Central memory CD4-positive, alpha-beta T cell (primary cell): ENCODE results near the gene ZNF672.
A peak's percentile ranks its signal among the peaks of the same experiment; 100 is the strongest.
"Not testable (repeated sequence)": the region's sequence is repeated elsewhere in the genome, so short reads cannot be mapped to it uniquely, and the experiment has no call there.

Source experiments
- DNase-seq: peaks from one replicate; pipeline ENCODE4 v3.0.0; 2022

Gene ZNF672

DNA sequence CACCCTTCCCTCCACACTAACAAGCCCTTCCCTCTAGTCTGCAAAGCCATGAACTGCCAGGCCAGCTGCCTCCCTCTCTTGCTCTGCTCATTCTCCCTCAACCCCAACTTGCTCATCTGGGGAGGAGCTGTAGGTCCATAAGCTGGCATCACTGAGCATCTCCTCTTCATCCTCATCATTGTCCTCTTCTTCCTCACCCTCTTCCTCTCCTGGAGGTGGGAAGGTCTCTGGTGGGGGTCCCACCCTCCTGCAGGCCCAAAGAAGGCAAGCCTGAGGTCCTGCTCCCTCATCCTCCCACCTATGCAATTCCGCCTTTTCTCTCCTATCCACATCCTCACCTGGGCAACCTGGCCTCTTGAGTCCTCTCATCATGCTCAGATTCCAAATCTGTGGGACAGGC, 18.2 kb downstream of the ZNF672 start:
- no peak for DNase-seq

DNA sequence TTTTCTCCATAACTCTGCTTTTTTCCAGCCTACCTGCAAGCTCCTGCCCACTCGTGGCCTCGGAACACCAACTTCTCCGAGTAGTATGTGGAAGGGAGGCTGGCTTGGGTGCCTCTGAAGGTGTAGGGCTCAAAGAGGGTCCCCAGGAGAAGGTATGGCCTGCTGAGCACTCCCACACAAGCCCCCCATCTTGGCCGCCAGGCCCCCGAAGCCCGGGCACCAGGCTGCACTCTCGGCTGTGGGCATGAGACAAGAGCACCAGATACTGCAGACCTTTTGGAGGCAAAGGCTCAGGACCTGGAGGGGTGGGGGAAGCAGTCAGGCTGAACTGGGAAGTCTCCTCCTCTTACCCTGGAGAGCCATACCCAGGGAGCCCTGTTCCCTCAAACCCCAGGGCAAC, 19.2 kb downstream of the ZNF672 start:
- DNase-seq, result no peak

DNA sequence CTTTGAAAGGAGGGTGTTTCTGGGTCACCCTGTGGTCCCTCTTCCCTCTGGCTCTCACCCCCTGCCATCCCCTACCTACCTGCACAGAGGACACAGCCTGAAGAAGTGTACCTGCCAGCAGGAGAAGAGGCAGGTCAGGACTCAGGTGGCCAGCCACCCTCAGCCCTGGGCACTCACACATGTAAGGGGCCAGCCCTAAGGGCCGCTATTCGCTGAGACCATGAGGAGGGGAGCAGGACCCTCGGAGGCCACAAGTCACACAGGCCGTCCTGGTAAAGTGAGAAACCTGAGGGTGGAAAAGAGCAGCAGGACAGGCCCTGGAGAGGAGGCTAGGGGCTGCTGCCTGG, 19.7 kb downstream of the ZNF672 start:
- DNase-seq, result no peak

DNA sequence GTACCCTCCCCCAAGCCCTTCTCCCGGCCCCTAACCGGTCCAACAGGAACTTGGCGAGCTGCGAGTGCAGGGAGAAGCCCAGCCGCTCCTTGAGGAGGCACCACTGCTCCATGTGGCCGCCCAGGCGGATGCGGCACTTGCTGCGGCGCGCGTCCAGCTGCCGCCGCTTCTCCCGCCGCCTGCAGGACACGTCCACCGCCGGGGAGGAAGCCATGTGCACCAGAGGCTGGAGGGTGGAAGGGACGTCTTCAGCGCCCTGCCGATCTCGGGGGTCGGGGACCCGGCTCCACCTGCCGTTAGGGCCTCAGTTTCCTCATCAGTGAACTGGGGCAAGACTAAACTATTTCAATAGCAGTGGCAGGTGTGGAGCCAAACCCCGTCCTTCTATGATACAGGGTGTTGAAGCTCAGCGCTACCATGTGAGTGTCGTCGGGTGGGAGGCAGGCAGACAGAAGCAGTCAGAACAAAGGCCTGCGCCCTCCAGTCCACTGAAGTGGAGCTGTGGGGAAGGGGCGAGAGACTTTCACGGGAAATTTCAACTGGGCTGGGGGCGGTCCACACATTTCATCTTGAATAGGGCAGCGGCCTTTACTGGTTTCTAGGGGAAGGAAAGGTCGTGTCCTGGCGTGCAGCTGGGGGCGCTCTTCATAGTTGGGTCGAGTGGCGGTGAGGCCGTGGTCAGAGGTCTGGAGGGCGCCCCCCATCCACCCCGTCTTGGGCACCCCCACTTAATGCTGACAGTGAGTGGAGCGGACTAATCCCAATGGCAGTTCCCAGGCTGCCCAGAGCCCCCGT, 20.3 kb downstream of the ZNF672 start:
- DNase-seq, result no peak

DNA sequence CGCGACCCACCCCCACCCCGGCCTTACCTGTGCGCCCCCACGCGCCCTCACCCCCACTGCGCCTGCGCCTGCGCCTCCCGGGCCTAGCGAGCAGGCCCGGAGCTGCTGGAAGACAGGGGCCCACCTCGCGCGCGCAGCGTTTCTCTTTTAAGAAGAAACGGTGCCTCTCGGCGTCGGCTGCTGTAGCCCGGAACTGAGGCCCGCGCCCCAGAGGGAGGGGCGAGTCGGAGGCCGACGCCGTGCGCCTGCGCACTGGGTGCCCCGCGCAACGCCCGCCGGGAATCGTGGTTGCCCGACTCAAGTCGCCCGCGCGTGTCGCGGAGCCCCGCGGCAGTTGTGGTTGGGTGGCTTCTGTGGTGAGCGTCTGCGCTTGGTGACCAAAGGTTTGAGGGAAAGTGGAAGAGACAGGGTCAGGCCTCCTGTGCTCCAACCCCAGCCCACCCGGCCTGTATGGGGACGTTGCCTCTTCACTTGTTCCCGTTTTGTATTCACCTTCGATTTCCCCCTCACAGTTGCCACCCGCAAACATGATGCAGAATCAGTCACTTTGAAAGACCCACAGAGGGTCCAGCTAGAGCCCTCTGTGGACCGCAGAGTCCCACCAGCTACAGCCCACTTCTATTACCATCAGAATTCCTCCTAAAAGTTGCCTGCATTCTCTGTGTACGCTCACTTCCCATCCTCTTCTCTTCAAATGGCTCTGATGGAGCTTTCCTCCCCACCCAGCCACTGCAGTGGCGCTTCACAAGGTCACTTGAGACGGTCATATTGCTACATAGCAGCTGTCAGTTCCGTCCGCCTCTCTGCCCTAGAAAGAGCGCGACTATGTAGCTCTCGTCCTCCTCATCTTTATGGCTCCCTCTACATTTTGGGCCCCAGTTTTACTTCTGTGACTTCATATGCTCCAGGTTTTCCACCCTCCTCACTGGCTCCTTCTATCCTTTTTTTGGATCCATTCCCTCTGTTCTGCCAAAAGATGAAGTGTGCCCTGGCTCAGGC, 21.2 kb downstream of the ZNF672 start, which contains the start of gene ZNF692:
TSS of gene ZNF692 (minus strand) at position 195 of the 999 bp plus-strand sequence. CDS start 776 bp downstream, outside the sequence.
- DNase-seq, result peak; percentile 98

DNA sequence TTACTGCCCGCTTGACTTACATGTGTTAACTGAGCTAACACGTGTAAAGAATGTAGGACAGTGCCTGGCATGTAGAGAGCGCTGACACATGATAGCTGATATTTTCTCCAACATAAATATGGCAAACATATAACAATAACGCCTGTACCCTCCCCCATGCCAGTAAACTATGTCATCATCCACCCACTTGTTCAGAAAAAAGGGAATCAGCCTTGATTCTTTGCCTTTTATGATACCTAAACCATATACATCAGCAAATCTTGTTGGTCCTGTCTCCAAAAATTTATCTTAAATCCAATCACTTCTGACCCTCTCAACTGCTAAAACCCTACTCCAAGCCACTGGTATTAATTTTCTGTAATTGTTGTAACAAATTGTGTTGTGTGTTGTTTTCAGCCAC, 22.0 kb downstream of the ZNF672 start:
- no peak for DNase-seq

DNA sequence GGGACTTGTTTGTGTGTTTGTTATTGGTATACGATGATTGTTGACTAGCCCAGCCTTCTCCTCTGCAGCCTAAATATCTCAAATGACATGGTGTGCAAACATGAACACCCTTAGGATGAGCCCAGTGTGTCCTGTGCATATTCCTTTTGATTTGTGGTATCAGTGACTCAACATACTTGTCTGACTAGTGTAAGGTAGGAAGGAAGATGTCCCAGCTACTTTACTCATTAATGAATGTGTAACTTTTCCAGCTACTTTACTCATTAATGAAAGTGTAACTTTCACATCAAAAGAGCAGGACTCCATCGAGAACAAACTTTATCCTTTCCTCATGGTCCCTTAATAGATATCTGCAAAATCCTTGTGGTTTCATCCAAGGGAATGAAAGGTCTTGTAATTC, 23.6 kb downstream of the ZNF672 start:
- no peak for DNase-seq

DNA sequence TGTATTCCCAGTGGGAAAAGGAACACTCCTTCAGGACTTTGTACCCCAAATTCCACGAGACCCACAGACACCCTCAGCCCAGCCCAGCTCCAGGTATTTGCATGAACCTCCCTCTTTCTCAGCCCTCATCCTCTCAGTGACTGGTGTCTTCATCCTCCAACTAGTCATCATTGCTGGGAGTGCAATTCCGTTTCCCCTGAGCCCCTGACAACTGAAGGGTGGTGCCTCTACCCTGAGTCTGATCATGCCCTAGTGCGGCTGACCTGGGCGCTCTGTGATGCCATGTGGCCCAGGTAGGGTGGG, 24.6 kb downstream of the ZNF672 start:
- DNase-seq, result no peak

DNA sequence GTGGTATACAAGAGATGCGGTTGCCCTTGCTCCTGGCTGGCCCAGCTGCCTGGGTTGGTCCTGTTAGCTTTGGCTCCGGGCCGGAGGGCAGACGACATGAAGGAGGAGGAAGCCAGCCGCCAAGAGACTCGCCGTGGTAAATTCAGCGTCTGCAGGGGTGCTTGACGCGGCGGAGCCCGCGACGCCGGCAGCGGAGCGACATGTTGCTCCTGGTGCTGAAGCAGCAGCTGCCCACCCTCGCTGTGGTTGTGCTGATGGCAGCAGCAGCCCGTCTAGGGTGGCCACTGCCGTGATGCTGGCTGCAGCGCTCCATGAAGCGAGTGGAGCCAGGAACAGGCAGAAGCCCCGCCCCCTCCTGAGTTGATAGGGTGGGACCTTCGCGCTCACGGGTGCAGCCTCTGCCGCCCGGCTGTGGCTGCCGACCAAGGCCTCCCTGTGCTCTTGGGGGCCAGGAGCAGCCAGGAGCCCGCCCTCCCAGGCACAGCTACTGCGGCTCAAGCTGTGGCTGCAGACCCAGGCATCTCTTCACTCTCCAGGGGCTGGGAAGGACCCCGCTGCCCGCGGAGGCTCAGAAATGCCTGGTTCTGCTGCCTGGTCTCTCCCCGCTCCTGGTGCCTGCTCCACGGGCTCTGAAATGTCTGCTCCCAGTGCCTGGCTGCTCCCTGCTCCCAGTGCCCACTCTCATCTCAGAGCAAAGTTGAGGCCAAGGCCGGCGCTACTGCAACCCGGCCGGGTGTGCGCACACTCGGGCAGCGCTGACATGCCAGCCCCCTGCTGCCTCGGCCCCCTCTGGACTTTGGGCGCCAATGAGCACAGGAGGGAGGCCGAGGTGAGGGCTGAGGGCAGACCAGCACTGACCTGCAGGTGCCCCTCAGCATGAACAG, 25.2 kb downstream of the ZNF672 start:
- peak; percentile 71 for DNase-seq

DNA sequence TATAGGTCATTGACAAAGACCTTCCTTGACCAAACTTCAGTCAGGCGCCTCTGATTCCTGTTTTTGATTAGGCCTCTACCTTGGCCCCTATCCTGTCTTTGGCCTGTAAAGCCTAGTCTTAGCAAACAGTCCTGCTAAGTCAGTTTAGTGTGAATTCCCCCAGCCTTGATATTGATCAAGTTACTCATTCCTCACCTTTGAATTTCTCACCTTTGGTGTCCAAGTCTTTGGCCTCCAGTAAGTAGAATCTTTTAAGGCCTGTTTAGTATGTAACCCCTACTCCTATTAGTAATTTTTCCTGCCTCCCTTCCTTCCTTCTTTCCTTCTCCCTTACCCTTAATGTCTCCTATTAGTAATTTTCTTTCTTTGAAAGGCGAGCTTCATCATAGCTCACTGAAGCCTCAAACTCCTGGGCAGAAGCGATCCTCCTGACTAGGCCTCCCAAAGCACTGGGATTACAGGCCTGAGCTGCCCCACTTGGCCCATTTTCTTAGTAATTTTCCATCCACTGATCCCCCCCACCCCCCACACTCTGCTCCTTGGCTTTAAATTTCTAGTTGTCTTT, 33.9 kb downstream of the ZNF672 start:
- DNase-seq, result no peak

DNA sequence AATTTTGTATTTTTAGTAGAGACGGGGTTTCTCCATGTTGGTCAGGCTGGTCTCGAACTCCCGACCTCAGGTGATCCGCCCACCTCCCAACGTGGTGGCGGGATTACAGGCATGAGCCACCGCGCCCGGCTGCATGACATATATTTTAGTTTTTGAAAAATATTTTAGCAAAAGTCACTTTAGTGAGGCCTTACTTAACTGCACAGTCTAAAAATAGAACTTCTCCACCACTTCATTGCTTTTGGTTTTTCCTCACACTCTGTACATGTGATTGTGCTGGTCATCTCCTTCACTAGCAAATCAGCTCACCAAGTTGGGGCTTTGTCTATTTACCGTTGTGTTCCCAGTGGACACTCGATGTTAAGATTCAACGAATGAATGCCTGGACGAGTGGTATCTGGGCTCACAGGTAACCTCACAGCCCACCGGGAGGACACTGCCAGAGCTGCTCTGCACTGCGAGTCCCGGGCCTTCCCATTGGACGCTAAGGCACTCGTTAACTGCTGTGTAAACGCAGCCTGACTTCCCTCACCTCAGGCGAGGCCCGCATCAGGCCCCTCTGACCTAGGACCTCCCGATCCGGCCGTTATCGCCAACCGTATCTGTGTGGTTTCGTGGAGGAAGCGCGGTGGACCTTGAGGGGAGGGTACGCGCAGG, 34.9 kb downstream of the ZNF672 start:
- DNase-seq, result peak; percentile 39

DNA sequence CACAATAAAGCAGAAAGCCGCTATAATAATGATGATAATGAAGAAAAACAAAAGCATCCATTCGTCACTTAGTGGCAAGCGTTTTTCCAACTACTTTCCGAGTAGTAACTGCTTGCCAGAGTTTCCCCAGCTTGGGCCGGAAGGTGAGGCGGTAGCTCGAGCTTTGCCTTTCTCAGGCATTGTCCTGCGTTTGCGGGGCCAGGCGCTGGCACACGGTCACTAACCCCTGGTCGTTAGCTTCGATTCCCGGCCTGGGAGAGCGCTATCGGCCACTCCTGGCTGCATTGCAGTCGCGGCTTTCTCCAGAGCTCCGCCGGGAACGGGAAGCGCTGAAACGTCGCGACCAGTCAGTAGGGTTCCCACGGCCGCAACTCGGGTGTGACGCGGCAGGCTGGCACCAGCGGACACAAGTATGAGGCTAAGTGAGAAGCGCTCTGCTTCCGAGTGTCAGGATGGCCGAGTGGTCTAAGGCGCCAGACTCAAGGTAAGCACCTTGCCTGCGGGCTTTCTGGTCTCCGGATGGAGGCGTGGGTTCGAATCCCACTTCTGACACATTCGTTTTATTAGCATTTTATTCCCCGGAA, 35.5 kb downstream of the ZNF672 start:
- DNase-seq, result peak; percentile 89

DNA sequence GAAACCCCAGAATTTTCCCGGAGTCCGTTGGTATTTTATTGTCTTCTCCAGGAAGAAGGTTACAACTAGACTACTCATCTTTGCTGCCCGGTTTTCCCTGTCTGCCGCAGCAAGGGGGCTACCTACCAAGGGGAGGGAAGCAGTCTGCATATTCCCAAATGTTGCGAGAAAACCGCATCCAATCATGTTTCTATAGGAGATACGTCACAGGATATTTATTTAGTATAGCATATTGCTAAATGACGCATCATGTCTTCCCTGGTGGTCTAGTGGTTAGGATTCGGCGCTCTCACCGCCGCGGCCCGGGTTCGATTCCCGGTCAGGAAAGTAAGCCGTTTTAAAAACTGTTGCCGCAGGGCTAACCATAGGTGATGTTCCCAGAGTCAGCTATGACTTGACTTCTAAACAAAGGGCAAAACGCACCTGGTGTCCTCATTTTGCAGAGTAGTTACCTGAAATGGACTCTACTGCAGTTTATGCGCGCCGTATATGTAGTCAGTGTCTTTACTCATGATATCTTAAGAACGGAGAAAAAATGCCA, 36.0 kb downstream of the ZNF672 start:
- DNase-seq, result peak; percentile 90

DNA sequence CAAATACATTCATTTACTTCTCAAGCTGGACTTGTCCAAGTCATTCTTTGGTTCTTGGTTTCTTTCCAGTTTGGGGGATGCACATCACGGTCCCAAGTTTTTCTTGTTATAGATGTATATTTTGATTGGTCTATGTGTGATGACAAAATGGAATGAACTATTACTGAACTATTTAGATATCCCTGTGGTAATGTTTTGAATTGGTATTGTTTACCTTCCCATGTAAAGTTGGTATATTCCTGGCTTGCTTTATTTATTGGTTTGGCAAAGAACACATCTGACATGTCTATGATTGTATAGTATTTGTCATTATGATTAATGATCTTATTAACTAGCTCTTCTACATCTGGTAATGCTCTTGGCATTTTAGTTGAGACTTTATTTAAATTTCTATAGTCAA, 43.2 kb downstream of the ZNF672 start:
- DNase-seq, result no peak

DNA sequence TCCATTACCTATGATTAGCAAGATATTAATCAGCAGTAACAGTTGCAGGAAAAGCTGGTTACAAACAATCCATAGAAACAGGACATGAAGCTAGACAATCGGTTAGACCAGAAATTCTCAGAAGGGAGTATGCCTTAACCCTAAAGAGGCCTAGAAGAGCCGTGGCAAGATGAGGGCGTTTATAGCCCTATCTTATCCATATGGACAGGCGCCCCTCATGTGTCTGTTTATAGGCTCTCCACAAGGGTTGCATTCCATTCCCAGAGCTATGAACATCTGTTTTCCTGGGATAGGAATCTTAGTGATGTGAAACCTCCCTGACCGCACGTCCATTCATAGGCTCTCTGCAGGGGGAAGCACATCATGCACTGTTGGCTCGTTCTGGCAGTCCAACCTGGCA, 44.4 kb downstream of the ZNF672 start:
- DNase-seq, result not testable (repeated sequence)

DNA sequence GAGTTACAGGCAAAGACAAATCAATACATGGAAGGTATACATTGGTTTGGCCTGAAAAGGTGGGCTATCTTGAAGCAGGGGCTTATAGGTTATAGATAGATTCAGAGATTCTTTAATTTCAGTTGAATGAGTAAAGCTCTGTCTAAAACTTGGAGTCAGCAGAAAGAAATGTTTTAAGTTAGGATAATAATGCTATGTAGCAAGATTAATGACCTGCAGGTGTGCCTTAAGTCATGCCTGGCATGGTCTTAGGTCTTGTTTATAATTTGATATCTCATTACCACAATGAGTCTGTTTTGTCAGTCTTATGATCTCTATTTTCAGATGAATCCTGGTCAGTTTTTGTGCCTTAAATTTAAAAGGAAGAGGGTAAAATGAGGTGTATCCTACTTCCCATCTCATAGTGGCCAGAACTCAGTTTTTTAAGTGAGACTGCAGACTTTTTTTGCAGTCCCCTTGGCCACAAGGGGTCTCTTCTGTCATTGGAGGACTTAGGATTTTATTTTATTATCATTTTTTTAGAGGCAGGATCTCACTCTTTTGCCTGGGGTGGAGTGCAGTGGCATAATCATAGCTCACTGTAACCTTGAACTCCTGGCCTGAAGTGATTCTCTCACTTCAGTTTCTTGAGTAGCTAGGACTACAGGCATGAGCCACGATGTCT, 46.7 kb downstream of the ZNF672 start:
- DNase-seq, result no peak

DNA sequence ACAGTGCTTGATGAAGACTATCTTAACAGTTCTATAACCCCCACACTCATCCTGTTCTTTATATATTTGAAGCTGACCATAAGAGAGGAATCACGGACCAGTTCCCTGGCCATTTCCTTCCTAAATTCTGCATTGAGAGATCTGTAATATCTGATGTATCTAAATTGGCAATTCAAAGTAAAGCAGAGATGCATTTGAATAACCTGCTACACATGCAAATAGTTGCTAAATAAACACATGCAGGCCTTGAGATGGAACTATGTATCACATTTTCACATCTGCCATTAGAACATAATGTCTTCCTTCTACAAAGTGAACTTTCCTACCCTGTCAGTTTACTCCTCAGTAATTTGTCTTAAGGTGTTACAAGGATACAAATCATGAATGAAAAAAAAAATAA, 47.6 kb downstream of the ZNF672 start:
- no peak for DNase-seq

DNA sequence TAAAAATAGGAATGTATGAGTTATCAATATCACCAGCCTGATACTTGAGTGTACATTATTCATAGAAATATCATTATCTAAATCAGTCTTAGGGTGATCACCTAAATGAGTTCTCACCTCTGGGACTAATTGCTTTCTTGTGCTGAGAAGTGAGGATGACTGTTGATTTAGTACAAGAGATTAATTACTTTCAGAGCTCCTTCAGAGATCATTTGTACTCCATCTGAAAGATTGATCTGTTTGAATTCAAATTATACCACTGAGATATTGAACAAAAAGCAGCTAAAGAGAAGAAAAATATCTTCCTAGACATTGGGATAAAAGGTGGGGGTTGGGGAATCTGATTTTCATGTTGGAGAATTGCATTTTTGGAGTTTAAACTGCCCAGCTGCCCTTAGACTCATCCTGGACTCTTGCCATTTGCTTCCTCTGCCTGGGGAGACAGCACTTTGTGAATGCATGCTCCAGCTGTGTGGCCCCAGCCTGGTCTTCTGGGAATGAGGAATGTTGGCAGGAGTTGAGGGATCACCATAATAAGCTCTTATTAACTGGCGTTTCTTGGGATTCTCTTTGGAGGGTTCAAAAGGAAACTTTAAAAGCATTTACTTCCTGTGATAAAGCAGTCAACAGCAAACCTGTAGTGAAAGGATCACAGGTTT, 48.3 kb downstream of the ZNF672 start:
- DNase-seq, result no peak

DNA sequence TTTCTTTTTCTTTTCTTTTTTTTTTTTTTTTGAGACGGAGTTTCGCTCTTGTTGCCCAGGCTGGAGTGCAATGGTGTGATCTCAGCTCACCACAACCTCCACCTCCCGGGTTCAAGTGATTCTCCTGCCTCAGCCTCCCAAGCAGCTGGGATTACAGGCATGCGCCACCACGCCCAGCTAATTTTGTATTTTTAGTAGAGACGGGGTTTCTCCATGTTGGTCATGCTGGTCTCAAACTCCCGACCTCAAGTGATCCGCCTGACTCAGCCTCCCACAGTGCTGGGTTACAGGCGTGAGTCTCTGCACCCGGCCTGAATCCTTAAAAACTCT, 51.9 kb downstream of the ZNF672 start:
- not testable (repeated sequence) for DNase-seq
